Cardiac septum (tissue), 1 donor: Measurements from ENCODE around the gene CSPG5. TPM values are rescaled to one million over a fixed set of nuclear protein-coding genes. Genes with fewer than 3 reads are reported as not detected.

Source experiments
- DNase-seq: peaks from one replicate; pipeline ENCODE4 v3.0.0-alpha.2; 2020; ENCODE audit warnings: low spot score
- intact Hi-C: fragments of 100-400 bp; cut with DNase I; formaldehyde crosslinking; loops from one replicate; pipeline ENCODE4 v1.14.0; 2022
- total RNA-seq: library from RNA; stranded (reverse); fragmentation: NEBNext Ultra II Directional; extraction: Animal tissue kit (Norgen Biotek cat#: 25700); gene quantifications from one replicate; pipeline ENCODE4 v1.2.1, GENCODE V29; 2021
- donor health status: DM: no; HTN: no; CAD: no.

CSPG5 gene
- total RNA-seq, 1 donor from 2014 or later, result 0.32 TPM

DNA sequence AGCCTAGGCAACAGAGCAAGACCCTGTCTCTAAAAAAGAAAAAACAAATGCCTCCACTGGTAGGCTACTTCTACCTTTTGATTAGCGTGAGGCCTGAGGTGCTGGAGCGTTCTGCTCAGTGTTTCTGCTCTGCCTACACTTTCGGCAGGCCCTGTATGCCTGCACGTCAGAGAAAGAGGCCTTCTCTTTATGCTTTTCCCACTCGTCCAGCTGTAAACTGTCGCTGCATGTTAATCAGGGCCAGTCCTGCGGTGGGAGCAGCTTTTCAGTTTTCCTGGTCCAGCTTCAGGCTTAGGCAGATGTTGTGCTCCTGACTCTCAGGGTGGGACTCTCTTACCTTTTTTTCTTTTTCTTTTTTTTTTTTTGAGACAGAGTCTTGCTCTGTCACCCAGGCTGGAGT is 25.3 kb downstream of the CSPG5 start:
- intact Hi-C loops, result no loop called here
- no peak for DNase-seq

DNA sequence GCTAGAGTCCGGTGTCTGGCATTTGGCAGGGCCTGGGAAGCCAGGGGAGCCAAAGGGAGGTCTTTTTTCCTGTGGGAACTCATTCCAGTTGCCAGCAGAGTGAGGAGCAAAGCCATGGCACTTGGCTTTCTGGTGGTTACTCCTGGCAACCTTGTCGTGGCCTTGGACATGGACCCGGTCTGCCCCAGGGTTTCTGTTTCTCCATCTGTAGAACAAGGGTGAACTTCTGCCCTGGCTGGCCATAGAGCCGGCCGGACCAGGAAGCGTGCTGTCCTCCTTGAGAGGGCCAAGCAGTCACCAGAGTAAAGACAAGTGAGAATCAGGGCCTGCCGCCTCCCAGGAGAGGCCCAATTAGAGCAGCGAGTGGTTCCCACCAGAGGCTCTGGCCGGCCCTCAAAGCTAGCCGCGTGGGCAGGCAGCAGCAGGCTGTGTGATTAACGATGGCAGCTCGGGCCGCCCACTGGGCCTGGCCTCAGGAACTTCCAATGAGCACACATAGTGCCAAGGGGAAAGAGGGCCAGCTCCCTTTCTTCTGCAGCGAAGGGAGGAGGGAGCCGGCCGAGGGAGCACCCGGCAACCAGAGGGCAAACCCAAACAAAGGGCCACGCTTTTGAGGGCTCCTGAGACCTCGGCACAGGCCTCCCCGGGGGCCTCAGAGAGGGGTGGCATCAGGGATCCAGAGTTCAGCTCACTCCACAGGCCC is 36.0 kb downstream of the CSPG5 start:
- no peak for DNase-seq
- intact Hi-C loops, result no loop called here

DNA sequence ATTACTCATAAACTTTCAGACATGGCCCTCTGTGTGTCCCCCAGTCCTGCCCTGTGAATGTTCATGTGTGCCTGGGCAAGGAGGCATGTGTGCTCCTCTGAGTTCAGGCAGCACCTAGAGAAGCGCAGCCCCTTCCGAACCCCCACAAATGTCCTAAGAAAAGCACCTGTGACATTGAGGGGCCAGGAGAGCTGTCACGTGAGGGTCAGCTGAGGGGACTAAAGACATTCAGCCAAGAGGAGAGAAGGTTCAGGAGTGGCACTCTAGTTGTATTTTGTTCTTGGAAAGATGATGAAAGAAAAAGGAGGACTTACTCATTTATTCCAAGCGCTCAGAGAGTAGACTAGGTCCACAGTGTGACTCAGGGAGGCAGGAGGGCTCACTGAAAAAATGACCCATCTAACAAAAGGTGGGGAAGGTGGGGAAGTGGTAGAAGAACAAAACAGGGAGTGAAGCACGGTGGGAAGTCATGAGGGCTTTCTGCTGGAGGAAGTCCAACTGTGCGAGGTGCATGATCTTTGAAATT is 37.0 kb downstream of the CSPG5 start:
- intact Hi-C loops, result no loop called here
- DNase-seq, result no peak

DNA sequence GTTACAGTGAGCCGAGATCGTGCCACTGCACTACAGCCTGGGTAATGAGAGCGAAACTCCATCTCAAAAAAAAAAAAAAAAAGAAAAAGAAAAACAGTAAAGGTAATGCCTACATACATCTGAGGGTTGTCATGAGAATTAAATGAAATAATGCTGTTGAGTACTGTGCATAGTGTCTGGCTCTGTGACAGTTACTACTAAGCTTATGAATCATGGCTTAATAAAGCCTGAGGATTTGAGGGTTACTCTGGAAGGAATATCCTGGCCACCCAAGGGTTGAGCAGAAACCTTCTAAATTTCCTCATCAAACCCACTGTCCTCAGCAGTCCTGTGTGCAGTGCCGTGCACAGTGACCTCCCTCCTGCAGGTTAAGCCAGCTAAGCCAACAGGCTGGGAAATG is 38.4 kb downstream of the CSPG5 start:
- intact Hi-C loops, result no loop called here
- DNase-seq, result no peak

DNA sequence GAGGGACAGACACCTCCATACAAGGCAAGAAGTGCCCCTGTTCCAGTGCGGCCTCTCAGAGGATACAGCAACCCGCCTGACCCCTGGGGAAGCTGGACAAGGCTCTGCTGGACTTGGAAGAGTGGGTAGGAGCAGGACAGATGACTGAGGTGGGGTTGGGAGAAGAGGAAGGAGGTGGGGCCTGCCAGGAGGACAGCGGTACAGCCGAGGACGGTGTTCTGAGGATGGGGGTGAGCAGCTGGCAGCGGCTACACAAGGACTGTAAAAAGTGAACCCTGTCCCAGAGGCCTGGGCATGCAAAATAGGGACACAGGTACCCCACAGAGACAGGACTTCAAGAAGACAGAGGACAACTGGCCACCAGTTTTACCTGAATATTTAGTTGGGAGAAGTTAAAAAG is 41.7 kb downstream of the CSPG5 start:
- intact Hi-C loops, result no loop called here
- DNase-seq, result no peak

DNA sequence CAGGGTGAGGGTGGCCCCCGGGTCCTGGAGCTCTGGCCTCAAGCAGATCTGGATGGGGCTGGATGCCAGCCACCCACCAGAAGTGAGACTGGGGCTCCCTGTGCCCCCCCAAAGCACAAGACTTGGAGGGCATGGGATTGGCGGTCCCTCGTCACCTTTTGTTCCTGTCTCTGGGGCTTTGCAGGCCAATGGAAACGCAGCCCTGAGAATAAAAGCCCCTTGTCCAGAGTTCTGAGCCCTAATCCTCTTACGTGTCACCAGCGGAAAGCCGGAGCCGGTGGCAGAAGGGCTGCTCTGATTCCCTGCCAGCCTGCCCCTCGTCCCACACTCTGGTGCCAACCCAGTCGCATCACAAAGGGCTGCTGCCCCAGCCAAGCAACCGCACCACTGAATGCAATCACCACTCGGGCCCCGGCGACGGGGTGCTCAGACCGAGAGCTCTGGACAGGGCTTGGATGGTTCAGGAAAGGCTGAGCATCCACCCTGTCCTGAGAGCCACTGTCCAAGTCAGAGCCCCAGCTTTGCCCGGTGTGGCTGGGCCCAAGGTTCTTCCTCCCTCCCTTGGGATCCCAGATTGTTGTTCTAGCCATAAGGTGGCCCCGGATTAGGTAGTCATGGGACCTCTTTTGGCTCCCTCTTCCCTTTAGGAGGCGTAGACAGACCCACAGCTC is 42.3 kb downstream of the CSPG5 start:
- no peak for DNase-seq
- intact Hi-C loops, result no loop called here

DNA sequence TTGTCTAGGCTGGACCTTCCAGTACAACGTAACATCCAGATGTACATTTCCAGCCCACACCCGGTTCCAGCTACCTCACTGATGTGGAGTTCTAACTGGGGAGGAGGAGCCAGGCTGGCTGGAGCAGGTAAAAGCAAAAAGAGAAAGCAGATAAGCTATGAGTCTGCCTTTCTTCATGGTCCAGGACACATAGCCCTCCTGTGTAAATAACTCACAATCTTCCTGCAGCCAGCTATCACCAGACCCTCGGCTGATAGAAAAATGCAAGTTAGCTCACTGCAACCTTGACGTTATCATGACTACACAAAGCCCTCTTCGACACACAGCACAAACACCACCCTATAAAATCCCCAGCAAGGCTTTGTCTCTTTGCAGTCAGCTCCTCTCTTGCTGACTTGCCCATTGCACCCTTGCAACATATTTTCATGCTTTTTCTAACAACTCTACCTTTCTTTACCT is 44.6 kb downstream of the CSPG5 start:
- intact Hi-C loops, result no loop called here

DNA sequence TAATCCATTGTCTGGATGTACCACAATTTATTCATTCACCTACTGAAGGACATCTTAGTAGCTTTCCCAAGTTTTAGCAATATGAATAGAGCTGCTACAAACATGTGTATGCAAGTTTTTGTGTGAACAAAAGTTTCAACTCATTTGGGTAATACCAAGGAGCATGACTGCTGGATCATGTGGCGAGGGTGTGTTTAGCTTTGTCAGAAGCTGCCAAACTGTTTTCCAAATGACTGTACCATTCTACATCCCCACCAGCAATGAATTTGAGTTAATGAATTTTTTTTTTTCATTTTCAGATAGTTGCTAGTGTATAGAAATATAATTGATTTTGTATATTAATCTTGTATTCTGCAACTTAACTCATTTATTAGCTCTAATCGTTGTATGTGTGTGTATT is 45.2 kb downstream of the CSPG5 start:
- no peak for DNase-seq
- intact Hi-C loops, result no loop called here

More for the DNA sequence above, 44.6 kb downstream of the CSPG5 start:
- no peak for DNase-seq

DNA sequence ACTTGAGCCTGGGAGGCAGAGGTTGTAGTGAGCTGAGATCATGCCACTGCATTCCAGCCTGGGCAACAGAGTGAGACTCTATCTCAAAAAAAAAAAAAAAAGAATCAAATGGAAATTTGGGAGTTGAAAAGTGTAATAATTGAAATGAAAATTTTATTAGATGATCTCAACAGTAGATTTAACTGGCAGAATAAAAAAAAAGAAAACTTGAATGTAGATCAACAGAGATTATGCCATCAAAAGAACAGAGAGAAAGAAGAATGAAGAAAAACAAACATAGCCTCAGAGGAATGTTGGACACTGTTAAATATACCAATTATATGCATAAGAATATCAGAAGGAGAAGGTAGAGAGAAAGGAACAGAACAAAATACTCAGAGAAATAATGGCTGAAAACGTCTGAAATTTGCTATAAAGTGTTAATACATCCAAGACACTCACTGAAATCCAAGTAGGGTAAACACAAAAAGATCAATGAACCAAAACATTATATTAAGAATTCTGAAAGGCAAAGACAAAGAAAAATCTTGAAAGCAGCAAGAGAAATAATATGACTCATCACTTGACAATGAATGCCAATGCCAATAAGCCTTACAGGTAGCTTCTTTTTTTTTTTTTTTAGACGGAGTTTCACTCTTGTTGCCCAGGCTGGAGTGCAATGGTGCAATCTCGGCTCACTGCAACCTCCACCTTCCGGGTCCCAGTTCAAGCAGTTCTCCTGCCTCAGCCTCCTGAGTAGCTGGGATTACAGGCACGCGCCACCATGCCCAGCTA is 50.5 kb downstream of the CSPG5 start:
- intact Hi-C loops, result no loop called here
- no peak for DNase-seq

DNA sequence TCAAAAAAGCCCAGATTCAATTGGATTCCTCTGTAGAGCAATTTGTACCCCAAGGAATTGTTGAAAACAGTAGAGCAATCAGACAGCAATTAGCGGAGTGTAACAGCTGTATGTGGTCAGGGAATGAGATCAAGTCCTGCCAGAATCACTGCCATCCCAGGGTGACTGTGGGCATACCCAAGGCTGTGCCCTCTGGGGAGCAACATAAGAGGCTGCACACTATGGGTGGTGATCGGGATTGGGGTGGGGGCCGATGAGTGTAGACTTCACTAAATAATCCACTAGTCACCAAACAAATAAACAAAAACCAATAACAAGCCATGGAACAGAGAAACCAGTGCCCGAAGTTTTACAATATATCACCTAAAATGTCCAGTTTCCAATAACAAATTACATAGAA is 53.0 kb downstream of the CSPG5 start:
- intact Hi-C loops, result no loop called here

DNA sequence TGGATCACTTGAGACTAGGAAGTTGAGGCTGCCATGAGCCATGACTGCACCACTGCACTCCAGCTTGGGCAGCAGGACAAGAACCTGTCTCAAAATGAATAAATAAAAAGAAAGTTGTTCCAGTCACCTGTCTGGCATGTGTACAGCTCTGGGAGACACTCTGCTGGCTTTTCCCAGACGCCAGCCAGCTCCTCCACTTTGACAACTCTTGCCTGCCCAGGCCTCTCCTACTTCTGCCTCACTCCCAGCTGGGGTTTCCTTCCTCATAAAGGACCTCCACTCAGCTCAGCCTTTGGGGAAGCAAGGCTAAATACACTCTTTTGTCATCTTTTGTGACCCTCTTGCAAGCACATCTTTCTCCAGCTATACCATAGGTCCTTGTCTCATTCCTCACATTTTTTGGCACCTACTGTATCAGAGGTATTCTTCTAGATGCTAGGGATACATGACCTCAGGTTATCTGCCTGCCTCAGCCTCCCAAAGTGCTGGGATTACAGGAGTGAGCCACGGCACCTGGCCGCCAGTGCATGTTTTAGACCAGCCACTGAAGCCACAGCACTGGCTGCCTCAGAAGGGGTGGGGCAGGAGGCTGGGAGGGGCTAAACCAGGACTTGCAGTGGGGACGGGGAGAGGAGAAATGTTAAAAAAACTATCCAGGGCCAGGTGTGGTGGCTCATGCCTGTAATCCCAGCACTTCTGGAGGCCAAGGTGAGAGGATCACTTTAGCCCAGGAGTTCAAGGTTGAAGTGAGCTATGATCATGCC is 55.2 kb downstream of the CSPG5 start:
- no peak for DNase-seq
- intact Hi-C loops, result no loop called here

More for the DNA sequence above, 53.0 kb downstream of the CSPG5 start:
- DNase-seq, result no peak

DNA sequence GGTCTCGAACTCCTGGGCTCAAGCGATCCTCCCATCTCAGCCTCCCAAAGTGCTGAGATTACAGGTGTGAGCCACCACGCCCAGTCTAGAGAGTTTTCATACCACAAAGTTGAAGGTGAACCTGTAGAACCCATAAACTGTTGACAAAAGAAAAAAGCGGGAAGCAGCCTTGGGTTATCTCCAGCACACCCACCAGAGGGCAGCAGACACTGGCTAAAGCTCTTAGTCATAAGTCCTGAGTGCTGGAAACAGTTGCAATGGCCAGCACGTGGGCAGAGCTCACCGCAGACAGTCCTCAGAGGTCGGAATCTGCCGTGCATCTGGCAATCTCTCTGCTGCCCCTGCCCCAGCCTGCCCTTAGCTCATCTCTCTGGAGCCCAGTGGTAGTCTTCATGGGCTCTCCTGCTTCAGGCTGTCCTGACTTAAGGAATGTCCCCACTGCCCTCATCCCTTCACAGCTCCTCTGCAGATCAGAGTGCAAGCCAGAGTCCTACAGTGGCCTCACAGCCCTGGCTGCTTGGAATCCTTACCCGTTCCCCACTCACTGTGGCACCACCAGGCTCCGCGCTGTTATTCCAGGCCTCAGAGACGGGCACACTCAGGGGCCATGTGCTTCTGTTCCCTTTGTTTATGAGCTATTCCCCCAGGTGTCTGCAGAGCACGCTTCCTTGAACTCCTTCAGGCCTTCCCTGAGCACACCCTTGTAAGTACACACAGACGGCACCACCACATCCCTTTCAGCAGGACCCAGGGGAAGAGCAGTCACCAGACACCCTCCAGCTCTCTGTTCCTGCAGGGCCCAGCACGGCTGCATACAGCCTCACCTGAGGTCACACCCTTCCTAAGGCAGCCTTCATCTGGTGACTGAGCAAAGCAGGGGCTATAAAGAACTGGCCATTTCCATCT is 56.3 kb downstream of the CSPG5 start:
- DNase-seq, result peak; percentile 89

DNA sequence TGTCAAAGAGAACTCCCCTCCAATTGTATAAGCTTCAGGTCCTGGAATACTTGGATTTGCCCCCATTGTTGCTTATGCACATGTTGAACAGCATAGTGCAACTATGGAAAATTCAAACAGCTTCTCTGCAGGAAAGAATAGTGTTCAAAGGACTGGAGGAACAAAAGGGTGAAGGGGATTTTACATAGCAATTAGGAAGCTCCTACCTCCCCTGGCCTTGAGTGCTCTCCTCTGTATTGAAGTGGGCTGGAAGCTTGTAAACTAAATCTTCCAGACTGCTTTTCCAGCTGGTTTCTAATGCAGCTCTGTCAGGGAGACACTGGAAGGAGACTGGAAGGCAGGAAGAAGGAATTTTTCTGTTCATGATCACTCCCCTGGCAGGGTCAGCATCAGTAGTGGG is 57.9 kb downstream of the CSPG5 start:
- DNase-seq, result no peak
- intact Hi-C loops, result no loop called here

More for the DNA sequence above, 56.3 kb downstream of the CSPG5 start:
- intact Hi-C loops, result loop anchor here (1.0 kb wide), 1 partner anchor 267 kb away; no protein-coding TSS in a partner anchor

DNA sequence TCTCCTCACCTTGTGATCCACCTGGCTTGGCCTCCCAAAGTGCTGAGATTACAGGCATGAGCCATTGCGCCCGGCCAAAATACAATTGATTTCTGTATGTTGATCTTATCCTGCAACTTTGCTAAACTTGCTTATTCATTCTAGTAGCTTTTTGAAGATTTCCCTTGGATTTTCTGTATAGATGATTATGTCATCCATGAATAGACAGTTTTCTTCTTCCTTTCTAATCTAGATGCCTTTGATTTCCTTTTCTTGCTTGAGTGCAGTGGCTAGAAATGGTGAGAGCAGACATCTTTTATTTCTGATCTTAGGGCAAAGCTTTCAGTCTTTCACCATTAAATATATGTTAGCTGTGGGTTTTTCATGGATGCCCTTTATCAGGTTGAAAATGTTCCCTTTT is 60.7 kb downstream of the CSPG5 start:
- DNase-seq, result no peak
- intact Hi-C loops, result loop anchor here (10.0 kb wide), 1 partner anchor 637 kb away; no protein-coding TSS in a partner anchor

DNA sequence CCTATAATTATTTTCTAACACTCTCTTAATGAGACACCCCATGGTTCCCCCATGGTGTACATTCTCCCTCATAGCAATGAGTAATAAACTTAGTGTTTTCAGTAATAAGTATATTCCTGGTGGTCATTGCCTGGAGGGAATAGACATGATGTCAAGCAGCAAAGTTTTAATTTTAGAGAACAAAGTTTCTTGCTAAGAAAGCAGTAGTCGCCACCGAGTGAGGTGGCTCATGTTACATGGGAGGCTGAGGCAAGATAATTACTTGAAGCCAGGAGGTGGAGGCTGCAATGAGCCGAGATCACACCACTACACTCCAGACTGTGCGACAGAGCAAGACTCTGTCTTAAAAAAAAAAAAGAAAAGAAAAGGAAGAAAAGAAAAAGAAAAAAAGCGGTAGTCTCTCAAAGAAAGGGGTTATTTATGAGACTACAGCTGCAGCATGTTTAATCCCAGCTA is 62.8 kb downstream of the CSPG5 start:
- DNase-seq, result no peak
- intact Hi-C loops, result loop anchor here (10.0 kb wide), 1 partner anchor 639 kb away; no protein-coding TSS in a partner anchor

DNA sequence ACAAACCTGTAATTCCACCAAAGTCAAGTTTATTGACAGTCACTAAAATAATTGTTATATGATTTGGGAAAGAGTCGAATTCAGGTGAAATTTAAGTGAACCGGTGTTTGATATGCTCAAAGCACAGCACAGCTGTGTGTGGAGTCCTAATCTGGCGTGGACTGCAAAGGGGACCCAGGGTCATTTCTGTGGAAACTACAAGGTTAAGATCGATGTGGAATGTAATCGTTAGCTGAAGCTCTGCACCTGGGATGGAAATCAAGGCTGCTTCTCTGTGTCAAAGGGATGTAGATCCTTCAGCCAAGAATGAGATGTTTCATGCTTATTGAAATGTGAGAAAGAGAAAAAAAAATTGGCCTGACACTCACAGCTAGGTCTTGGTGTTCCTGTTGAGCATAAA is 63.6 kb downstream of the CSPG5 start:
- DNase-seq, result no peak
- intact Hi-C loops, result loop anchor here (10.0 kb wide), 1 partner anchor 640 kb away; no protein-coding TSS in a partner anchor

DNA sequence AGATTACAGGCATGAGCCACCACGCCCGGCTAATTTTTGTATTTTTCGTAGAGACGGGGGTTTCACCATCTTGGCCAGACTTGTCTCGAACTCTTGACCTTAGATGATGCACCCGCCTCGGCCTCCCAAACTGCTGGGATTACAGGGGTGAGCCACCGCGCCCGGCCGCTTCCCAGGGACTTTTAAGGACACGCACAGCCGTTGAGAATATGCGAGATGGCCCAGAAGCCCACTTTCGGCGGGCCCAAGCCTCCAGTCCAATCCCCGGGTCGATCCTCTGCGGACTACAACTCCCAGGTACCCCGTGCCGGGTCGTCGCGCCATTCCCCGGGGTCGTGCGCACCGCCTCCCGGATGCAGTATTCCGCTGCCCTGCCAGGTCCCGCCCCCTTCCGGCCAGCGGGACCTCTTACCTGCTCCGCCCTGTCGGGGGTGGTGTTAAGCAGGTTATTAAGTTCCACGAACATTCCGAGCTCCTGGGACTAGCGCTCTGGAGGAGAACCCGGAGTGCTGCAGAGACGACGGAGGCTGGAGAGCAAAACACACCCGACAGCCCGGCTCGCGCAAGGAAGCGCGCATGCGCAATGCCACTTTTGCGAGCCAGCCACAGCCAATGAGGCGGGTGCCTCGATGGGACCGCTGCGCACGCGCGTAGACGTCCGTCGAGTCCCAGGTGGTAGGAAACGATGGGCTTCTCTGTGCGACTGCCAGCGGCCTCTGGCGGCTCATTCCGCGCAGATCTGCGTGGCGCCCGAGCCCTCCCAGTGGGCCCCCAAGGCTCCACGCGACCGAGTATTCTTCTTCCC is 65.3 kb downstream of the CSPG5 start, which contains the start of gene ELP6:
Gene ELP6, minus strand, starts transcription at position 588 of the 805 bp plus-strand sequence. Its CDS starts 122 bp downstream, at position 466.
- DNase-seq, result peak; percentile 98
- intact Hi-C loops, result loop anchor here (5.0 to 10.0 kb wide), 2 partner anchors 289 to 641 kb away; partner anchors contain the start of gene DHX30
